GM12864 (cell line): ENCODE measurements around the gene G6PC3.
A peak's percentile ranks its signal among the peaks of the same experiment; 100 is the strongest.

Experiments
- DNase-seq: peaks from one replicate; pipeline ENCODE4 v3.0.0-alpha.2; 2011; ENCODE audit warnings: low read depth
- H3K4me3 ChIP-seq: 2 replicates; pipeline ENCODE4 v1.5.1; 2011; ENCODE audit warnings: mild to moderate bottlenecking, low read depth, low read length, control low read depth
- TF ChIP-seq, protein P1 (sequence below): IDR thresholded peaks from 2 replicates; pipeline ENCODE4 v1.5.1; 2011; ENCODE audit warnings: low read depth, mild to moderate bottlenecking, moderate library complexity, low read length, control low read depth, inconsistent platforms; ENCODE audit errors: missing control alignments

Gene G6PC3

DNA sequence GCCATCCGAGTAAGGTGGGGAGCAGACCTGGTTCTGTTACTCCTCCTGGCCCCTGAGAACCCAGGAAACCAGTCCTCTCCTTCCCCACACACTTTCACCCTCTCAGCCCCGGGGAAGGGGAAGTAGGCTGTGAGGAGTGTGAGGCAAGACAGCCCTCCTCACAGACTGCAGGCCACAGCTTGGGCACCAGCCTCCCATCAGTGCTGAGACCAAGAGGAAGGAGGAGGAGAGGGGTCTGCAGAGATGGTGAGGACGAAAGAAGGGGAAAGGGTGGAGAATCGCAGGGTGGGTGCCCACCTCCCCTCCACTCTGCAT is 7.0 kb downstream of the G6PC3 start:
- TF ChIP-seq, protein P1, sequence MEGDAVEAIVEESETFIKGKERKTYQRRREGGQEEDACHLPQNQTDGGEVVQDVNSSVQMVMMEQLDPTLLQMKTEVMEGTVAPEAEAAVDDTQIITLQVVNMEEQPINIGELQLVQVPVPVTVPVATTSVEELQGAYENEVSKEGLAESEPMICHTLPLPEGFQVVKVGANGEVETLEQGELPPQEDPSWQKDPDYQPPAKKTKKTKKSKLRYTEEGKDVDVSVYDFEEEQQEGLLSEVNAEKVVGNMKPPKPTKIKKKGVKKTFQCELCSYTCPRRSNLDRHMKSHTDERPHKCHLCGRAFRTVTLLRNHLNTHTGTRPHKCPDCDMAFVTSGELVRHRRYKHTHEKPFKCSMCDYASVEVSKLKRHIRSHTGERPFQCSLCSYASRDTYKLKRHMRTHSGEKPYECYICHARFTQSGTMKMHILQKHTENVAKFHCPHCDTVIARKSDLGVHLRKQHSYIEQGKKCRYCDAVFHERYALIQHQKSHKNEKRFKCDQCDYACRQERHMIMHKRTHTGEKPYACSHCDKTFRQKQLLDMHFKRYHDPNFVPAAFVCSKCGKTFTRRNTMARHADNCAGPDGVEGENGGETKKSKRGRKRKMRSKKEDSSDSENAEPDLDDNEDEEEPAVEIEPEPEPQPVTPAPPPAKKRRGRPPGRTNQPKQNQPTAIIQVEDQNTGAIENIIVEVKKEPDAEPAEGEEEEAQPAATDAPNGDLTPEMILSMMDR = no peak

DNA sequence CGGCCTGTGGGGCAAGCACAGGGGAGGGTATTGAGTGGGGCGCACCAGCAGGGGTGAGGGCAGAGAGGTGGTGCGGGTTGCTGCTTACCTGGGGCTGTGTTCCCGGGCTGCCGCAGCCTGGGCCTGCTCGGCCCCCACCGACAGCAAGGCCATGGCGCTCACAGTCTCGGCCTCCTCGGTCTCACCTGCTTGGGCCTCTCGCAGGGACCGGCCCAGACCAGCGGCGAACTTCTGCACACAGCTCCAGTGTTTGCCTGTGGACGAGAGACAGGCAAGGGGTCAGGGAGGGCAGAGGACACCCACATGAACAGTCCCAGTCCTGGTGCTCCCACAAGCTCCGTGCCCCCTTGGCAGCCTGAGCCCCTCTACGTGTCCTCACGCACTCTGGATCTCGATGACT is 7.9 kb downstream of the G6PC3 start:
- no peak for DNase-seq
- TF ChIP-seq, protein P1 = no peak
- no peak overlapping the region for H3K4me3 ChIP-seq

More for the DNA sequence above, 7.0 kb downstream of the G6PC3 start:
- DNase-seq = no peak
- no peak overlapping the region for H3K4me3 ChIP-seq

DNA sequence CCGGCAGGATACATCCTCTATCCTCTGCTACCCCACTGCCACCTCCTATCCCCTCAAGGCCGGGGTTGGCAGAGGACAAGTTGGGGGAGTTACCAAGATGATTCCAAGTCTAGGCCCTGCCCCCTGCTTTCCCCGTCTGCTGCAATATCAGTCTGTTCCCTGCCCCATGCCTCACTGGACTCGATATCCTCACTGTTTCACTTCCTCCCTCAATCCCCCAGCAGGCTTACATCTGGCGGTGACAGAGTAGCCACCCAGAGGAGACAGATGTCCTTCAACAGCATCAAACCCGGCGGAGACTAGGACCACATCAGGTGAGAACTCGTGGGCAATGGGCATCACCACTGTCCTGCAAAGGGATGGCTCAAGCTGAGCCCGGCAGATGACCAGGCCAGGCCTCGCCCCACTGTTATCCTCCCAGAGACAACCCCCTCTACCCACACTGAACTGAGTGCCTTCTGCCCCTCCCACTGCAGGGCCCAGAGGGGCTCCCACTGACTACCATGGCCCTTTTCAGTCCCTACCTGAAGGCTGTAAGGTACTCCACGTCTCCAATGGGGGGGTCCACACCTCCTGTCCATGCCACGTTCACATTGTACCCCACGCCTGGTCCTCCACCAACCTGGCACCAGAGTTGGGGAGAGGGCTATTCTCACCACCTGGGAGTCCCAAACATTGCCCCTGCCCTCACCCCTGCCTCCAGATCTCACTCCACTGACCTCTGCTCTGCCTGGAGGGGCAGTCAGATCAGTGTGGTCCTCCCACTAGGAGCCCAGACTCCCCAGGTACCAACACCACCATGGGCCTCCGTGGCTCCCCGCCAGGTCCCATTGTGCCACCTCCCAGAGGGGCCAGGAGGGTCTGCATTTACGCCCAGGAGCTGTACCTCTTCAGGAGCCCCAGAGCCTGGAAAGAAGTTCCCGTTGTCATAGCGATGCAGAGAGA is 9.6 kb downstream of the G6PC3 start:
- no peak for DNase-seq
- TF ChIP-seq, protein P1 = no peak
- no peak overlapping the region for H3K4me3 ChIP-seq

DNA sequence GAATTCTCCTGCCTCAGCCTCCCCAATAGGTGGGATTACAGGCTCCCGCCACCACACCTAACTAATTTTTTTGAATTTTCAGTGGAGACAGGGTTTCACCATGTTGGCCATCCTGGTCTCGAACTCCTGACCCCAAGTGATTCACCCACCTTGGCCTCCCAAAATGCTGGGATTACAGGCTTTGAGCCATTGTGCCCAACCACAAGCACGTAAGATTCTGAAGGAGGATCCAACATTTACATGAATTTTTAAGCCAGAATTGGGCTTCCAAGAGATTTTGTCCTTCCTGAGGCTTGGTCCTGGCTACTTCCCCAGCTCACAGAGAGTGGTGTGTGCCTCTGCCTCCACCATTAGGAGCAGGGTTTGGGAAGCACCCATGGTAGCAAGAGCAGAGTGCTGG is 11.1 kb downstream of the G6PC3 start:
- DNase-seq = no peak
- TF ChIP-seq, protein P1 = no peak
- H3K4me3 ChIP-seq = no peak overlapping the region

DNA sequence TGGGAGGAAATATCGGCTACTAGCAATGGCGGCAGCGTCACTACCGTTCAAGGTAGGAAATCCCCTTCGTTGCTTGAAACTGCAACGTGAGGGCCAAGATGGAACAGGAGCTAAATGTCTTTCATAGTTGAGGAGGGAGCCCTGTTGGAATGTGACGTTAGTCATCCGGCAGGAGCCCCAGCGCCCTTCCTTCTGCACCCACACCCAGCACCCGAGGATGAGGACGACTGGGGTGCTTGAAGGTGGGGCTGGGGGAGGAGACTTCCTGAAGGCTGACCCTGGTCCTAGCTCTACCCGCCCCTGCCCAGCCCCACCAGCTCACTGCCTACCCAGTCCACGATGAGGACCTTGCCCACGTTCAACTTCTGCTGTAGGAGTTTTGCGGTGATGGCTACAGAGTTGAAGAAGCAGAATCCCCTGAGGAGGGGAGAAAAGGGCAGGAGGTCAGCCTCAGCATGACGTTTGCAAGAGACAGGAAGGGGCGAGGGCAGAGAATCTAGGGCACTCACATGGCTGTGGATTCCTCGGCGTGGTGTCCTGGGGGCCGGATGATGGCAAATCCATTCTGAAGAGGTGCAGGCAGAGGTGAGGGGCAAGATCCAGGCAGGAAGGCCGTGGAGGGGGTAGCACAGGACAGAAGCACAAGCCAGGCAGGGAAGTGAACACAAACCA is 11.9 kb downstream of the G6PC3 start:
- no peak for DNase-seq
- TF ChIP-seq, protein P1 = no peak
- H3K4me3 ChIP-seq = no peak overlapping the region

DNA sequence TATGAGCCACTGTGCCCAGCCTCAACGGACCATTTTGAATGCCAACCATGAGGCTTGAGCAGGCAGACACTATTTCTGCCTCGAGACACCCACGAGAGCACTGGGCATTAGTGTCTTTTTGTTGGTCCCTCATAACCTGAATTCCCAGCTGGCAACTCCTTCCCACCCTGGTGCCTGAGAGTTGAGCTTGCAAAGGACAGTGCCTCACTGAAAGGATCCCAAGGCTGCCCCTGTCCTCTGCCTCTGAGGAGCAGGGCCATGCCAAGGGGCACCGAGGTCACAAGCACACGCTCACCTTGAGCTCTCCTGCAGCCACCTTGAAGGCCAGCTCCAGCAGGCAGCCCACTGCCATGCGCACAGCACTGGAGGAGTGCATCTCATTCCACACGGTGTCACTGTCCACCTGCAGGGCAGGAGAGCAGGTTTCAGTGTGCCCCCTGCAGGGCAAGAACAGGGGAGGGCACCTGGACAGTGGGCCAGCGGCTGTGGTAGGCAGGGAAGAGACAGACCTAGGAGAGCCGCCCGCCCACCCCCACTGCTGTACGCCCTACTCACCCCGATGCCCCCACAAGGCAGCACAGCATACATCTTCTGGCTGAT is 12.8 kb downstream of the G6PC3 start:
- TF ChIP-seq, protein P1 = peak; percentile 39
- DNase-seq = no peak
- no peak overlapping the region for H3K4me3 ChIP-seq
